Measurements from ENCODE around the gene ARHGAP45. TPM values are rescaled to one million over a fixed set of nuclear protein-coding genes. Genes with fewer than 3 reads are reported as not detected.
A peak's percentile ranks its signal among the peaks of the same experiment; 100 is the strongest.

ARHGAP45 gene
- total RNA-seq, 1 donor from 2014 or later: 26.2 TPM

GRCh38 chr19:1051791-1052190 lies 15.2 kb upstream of the ARHGAP45 start:
- DNase-seq (ENCODE audit: low spot score): no peak

GRCh38 chr19:1052349-1052975 lies 14.5 kb upstream of the ARHGAP45 start:
- DNase-seq (ENCODE audit: low spot score): no peak
- intact Hi-C loops (cut with DNase I): no loop called here
- ATAC-seq: no peak

More at GRCh38 chr19:1051791-1052190, 15.2 kb upstream of the ARHGAP45 start:
- intact Hi-C loops (cut with DNase I): no loop called here
- no peak for ATAC-seq

GRCh38 chr19:1053176-1054101 lies 13.5 kb upstream of the ARHGAP45 start:
- intact Hi-C loops (cut with DNase I): no loop called here
- DNase-seq (ENCODE audit: low spot score) (no peak), ATAC-seq (no peak)

- DNase-seq (ENCODE audit: low spot score) (no peak), ATAC-seq (peak; percentile 19)
- intact Hi-C loops (cut with DNase I): no loop called here
Measured at GRCh38 chr19:1054102-1055027, 12.6 kb upstream of the ARHGAP45 start.

GRCh38 chr19:1055028-1055425 lies 11.9 kb upstream of the ARHGAP45 start:
- intact Hi-C loops (cut with DNase I): no loop called here
- ATAC-seq (no peak), DNase-seq (ENCODE audit: low spot score) (no peak)

GRCh38 chr19:1055886-1056620 lies 10.9 kb upstream of the ARHGAP45 start:
- intact Hi-C loops (cut with DNase I): no loop called here
- ATAC-seq (no peak), DNase-seq (ENCODE audit: low spot score) (no peak)

- intact Hi-C loops (cut with DNase I): no loop called here
Measured at GRCh38 chr19:1057176-1057855, 9.7 kb upstream of the ARHGAP45 start.

GRCh38 chr19:1058112-1058511 lies 8.9 kb upstream of the ARHGAP45 start:
- intact Hi-C loops (cut with DNase I): no loop called here
- DNase-seq (ENCODE audit: low spot score) (no peak), ATAC-seq (no peak)

More at GRCh38 chr19:1057176-1057855, 9.7 kb upstream of the ARHGAP45 start:
- DNase-seq (ENCODE audit: low spot score): no peak
- ATAC-seq: no peak

- intact Hi-C loops (cut with DNase I): no loop called here
- DNase-seq (ENCODE audit: low spot score): no peak
- no peak for ATAC-seq
Measured at GRCh38 chr19:1060689-1061088, 6.3 kb upstream of the ARHGAP45 start.

- intact Hi-C loops (cut with DNase I): no loop called here
- ATAC-seq (no peak), DNase-seq (ENCODE audit: low spot score) (no peak)
Measured at GRCh38 chr19:1061987-1062386, 5.0 kb upstream of the ARHGAP45 start.

GRCh38 chr19:1062387-1063029 lies 4.5 kb upstream of the ARHGAP45 start:
- intact Hi-C loops (cut with DNase I): no loop called here
- ATAC-seq: no peak
- DNase-seq (ENCODE audit: low spot score): no peak

GRCh38 chr19:1063030-1063908 lies 3.7 kb upstream of the ARHGAP45 start:
- no peak for ATAC-seq
- intact Hi-C loops (cut with DNase I): no loop called here
- peak; percentile 60 for DNase-seq (ENCODE audit: low spot score)

- DNase-seq (ENCODE audit: low spot score) (peak; percentile 60), ATAC-seq (no peak)
- intact Hi-C loops (cut with DNase I): no loop called here
Measured at GRCh38 chr19:1063909-1064660, 2.9 kb upstream of the ARHGAP45 start.

GRCh38 chr19:1064661-1065605 lies 2.0 kb upstream of the ARHGAP45 start:
- DNase-seq (ENCODE audit: low spot score) (peak; percentile 76), ATAC-seq (peak; percentile 62)
- intact Hi-C loops (cut with DNase I): no loop called here

- DNase-seq (ENCODE audit: low spot score) (peak; percentile 56), ATAC-seq (no peak)
- intact Hi-C loops (cut with DNase I): no loop called here
Measured at GRCh38 chr19:1065606-1066109, 1.3 kb upstream of the ARHGAP45 start.

Data from sciatic nerve (tissue), 2 donors.